AG09309 (cell line): ENCODE measurements around the gene IL36B.

ENCODE experiments used
- DNase-seq: peaks from one replicate; pipeline ENCODE4 v3.0.0-alpha.2; 2010; ENCODE audit warnings: low read depth
- H3K4me3 ChIP-seq: 2 replicates; pipeline ENCODE4 v1.5.1; 2011; ENCODE audit warnings: mild to moderate bottlenecking, low read depth, low read length, moderate library complexity; ENCODE audit not compliant: control insufficient read depth
- TF ChIP-seq, protein P1 (sequence below): IDR thresholded peaks from 2 replicates; pipeline ENCODE4 v1.5.1; 2011; ENCODE audit warnings: mild to moderate bottlenecking, low read depth, low read length, inconsistent platforms; ENCODE audit not compliant: insufficient read depth, control insufficient read depth; ENCODE audit errors: missing control alignments

IL36B gene

DNA sequence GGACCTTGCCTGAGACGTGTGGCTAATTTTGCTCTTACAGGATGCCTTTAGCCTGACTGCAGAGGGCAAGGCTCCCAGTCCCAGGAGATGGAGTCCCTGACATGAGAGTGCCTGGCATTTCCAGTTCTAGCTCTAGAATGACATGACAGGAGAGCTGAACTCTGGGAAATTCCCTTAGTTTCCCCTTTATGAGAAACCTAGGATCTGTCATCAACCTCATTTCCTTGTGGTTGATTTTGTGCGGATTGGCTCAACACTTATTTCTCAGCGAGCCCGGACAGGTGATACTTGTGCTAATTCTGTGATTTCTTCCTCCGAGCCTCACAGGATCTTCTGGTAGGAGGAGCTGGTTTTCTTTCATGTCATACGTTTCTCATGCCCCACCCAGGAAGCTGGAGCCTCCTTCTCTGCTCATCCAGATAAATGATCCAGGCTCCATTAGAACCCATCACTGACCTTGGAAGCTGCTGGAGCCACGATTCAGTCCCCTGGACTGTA lies 75.1 kb downstream of the IL36B start, which contains the start of gene IL36G:
IL36G (plus strand) TSS at position 448 of the 498 bp plus-strand sequence. CDS start 633 bp downstream, outside the sequence.
- TF ChIP-seq, protein P1, sequence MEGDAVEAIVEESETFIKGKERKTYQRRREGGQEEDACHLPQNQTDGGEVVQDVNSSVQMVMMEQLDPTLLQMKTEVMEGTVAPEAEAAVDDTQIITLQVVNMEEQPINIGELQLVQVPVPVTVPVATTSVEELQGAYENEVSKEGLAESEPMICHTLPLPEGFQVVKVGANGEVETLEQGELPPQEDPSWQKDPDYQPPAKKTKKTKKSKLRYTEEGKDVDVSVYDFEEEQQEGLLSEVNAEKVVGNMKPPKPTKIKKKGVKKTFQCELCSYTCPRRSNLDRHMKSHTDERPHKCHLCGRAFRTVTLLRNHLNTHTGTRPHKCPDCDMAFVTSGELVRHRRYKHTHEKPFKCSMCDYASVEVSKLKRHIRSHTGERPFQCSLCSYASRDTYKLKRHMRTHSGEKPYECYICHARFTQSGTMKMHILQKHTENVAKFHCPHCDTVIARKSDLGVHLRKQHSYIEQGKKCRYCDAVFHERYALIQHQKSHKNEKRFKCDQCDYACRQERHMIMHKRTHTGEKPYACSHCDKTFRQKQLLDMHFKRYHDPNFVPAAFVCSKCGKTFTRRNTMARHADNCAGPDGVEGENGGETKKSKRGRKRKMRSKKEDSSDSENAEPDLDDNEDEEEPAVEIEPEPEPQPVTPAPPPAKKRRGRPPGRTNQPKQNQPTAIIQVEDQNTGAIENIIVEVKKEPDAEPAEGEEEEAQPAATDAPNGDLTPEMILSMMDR = no peak

More for the DNA sequence above, 75.1 kb downstream of the IL36B start, which contains the start of gene IL36G:
- H3K4me3 ChIP-seq = no peak within 1 kb of the TSS
- DNase-seq = no peak
